Mucosa of descending colon (tissue), 3 donors: ENCODE results near the gene UNC5B. TPM values are rescaled to one million over a fixed set of nuclear protein-coding genes. Genes with fewer than 3 reads are reported as not detected.
A peak's percentile ranks its signal among the peaks of the same experiment; 100 is the strongest.

ENCODE experiments used
- ATAC-seq: fragments of 200-7000 bp; cut with Tn5 transposase; one replicate; pipeline ENCODE4 v1.9.1; 2020; ENCODE audit warnings: mild to moderate bottlenecking, moderate library complexity
- DNase-seq, 3 donors: peaks; one replicate each; pipeline ENCODE4 v3.0.0-alpha.2; 2020
- H3K36me3 ChIP-seq: fragments of 200-600 bp; one replicate; pipeline ENCODE4 v1.8.0; 2021; ENCODE audit warnings: low read depth, mild to moderate bottlenecking
- H3K4me1 ChIP-seq: fragments of 200-600 bp; one replicate; pipeline ENCODE4 v1.8.0; 2021; ENCODE audit warnings: low read depth, mild to moderate bottlenecking
- H3K4me3 ChIP-seq: fragments of 200-600 bp; one replicate; pipeline ENCODE4 v1.8.0; 2021; ENCODE audit warnings: mild to moderate bottlenecking
- H3K9me3 ChIP-seq: fragments of 200-600 bp; one replicate; pipeline ENCODE4 v1.8.0; 2021; ENCODE audit warnings: mild to moderate bottlenecking
- CTCF ChIP-seq: fragments of 200-600 bp; IDR thresholded peaks from one replicate; pipeline ENCODE4 v1.8.0; 2022; ENCODE audit warnings: antibody characterized with exemption, mild to moderate bottlenecking
- intact Hi-C, 2 donors: fragments of 100-400 bp; cut with DNase I in 1 of 2; cut with micrococcal nuclease in 1 of 2; formaldehyde crosslinking; loops; one replicate each; pipeline versions ENCODE4 v1.11.0 to v1.11.1; 2022; cut with DNase I, micrococcal nuclease
- total RNA-seq, 3 donors: library from RNA; stranded (reverse); fragmentation: NEBNext Ultra II Directional in 2 of 3; extraction: Animal tissue kit (Norgen Biotek cat#: 25700) in 2 of 3; gene quantifications; one replicate each; pipeline versions ENCODE4 v1.2.1 to v1.2.4, GENCODE V29; 2021 to 2023
- donor health status: DM: no; HTN: no; CAD: no; lungs with moderate emphysema.
- donor health status: DM: no; HTN: no; CAD: no.
- donor health status: DM: no; HTN: yes; CAD: no.

UNC5B gene
- total RNA-seq, 3 donors from 2014 or later: 11.0 to 17.4 (median 11.4) TPM

DNA sequence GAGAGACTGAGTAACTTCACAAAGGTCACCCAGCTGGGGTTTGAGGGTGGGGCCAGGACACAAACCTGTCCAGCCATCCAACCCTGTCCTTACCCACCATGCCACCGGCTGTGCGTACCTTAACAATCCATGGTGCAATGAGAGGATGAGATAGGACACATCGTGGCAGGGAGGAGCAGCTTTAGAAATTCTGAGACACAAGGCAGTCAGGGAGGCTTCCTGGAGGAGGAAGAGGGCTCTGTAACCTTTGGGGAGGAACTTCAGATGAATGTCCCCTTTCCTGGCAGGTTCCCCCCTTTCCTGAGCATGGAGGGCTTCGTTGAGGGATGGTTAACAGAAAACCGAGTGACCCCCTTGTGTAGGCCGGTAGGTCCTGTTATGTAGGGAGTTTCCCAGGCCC, 71.0 kb downstream of the UNC5B start:
- ATAC-seq (no peak), DNase-seq (no peak)
- no peak for TF ChIP-seq CTCF
- intact Hi-C loops: loop anchor here in 1 of 2 donors (10.0 kb wide), 1 partner anchor 359 kb away; no protein-coding TSS in a partner anchor
- Histone ChIP-seq H3K36me3 (no peaks in the 10 kb centered on the region), H3K4me3 (no peak overlapping the region), H3K4me1 (no peaks in the 10 kb centered on the region), H3K9me3 (no peaks in the 10 kb centered on the region)

GRCh38 chr10:71283876-71284275, 71.5 kb downstream of the UNC5B start:
- Histone ChIP-seq H3K4me3 (no peak overlapping the region), H3K4me1 (no peaks in the 10 kb centered on the region), H3K9me3 (no peaks in the 10 kb centered on the region), H3K36me3 (no peaks in the 10 kb centered on the region)
- no peak for ATAC-seq
- TF ChIP-seq CTCF: no peak
- intact Hi-C loops: loop anchor here in 1 of 2 donors (10.0 kb wide), 1 partner anchor 359 kb away; no protein-coding TSS in a partner anchor
- no peak for DNase-seq

GRCh38 chr10:71284544-71285179, 72.3 kb downstream of the UNC5B start:
- no peaks in the 10 kb centered on the region for H3K36me3 ChIP-seq
- intact Hi-C loops: loop anchor here in 1 of 2 donors (10.0 kb wide), 1 partner anchor 360 kb away; no protein-coding TSS in a partner anchor
- no peaks in the 10 kb centered on the region for H3K4me1 ChIP-seq
- ATAC-seq (no peak), DNase-seq (no peak)
- no peaks in the 10 kb centered on the region for H3K9me3 ChIP-seq
- no peak for TF ChIP-seq CTCF
- no peak overlapping the region for H3K4me3 ChIP-seq

DNA sequence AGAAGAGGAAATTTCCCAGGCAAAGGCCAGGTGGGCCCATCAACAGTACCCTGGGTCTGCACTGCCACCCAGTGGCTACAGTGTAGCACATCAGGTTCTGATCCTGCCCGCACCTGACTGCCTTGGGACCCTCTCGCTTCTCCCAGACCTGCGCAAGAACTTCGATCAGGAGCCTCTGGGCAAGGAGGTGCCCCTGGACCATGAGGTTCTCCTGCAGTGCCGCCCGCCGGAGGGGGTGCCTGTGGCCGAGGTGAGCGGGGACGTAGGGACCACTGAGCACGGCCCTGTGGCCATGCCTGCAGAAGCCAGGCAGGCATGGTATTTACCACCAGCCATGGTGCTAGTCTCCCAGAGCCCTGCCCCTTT, 72.8 kb downstream of the UNC5B start:
- intact Hi-C loops: loop anchor here in 1 of 2 donors (10.0 kb wide), 1 partner anchor 360 kb away; no protein-coding TSS in a partner anchor
- TF ChIP-seq CTCF: peak; percentile 46
- ATAC-seq (peak; percentile 68), DNase-seq (peak in 2 of 3 donors; percentile 39 to 54)
- no peaks in the 10 kb centered on the region for H3K9me3 ChIP-seq
- no peak overlapping the region for H3K4me3 ChIP-seq
- H3K4me1 ChIP-seq: no peaks in the 10 kb centered on the region
- H3K36me3 ChIP-seq: no peaks in the 10 kb centered on the region

DNA sequence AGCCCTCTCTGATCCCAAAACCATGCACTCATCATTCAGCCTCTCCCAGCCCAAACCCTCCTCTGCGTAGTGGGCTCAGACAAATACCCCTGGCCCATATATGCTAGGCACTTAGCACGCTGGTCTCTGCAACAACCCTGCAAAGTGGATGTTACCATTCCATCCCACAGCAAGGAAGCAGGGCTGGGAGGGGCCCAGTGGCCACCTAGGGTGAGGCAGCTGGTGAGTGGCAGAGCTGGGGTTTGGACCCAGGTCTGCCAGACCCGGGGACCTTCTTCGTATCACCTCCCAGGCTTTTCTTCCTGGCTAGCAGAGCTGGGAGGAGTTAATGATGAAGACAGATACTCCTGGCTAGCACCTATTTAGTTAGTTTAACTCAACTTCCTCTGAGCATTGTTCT, 73.6 kb downstream of the UNC5B start:
- TF ChIP-seq CTCF: no peak
- Histone ChIP-seq H3K4me3 (no peak overlapping the region), H3K4me1 (no peaks in the 10 kb centered on the region), H3K36me3 (no peaks in the 10 kb centered on the region), H3K9me3 (no peaks in the 10 kb centered on the region)
- intact Hi-C loops: loop anchor here in 1 of 2 donors (10.0 kb wide), 1 partner anchor 361 kb away; no protein-coding TSS in a partner anchor
- DNase-seq (peak in 1 of 3 donors; percentile 12), ATAC-seq (no peak)
